BJ (cell line): ENCODE measurements around the gene ANKRD13B. TPM values are rescaled to one million over a fixed set of nuclear protein-coding genes. Genes with fewer than 3 reads are reported as not detected.

ENCODE experiments used
- CTCF ChIA-PET: fragments of 350-600 bp; formaldehyde crosslinking; extraction: SDS; loops from one replicate; lab custom pipeline; 2021; ENCODE audit warnings: antibody characterized with exemption, inconsistent platforms; lab: Yijun Ruan, JAX
- POLR2A ChIA-PET: fragments of 300-600 bp; sonication (Branson Sonifier 250); formaldehyde crosslinking; extraction: SDS; loops from one replicate; lab custom pipeline; 2021; ENCODE audit warnings: antibody characterized with exemption; lab: Charles Lee
- DNase-seq: peaks from one replicate; pipeline ENCODE4 v3.0.0-alpha.2; 2011; ENCODE audit warnings: low read depth
- H3K27me3 ChIP-seq: 2 replicates; pipeline ENCODE4 v1.6.0; 2011; ENCODE audit warnings: low read length; ENCODE audit not compliant: control insufficient read depth, insufficient read depth
- H3K36me3 ChIP-seq: 2 replicates; pipeline ENCODE4 v1.5.1; 2011; ENCODE audit warnings: low read length; ENCODE audit not compliant: control insufficient read depth, insufficient read depth
- H3K4me3 ChIP-seq: 2 replicates; pipeline ENCODE4 v1.5.1; 2011; ENCODE audit warnings: low read depth, mild to moderate bottlenecking, control low read depth, low read length
- polyA plus RNA-seq: library from polyadenylated mRNA; depleted of rRNA; stranded (reverse); fragments of >200 nt; gene quantifications from 2 replicates; pipeline ENCODE4 v1.2.3, GENCODE V29; 2011
- TF ChIP-seq, protein P1 (sequence below): IDR thresholded peaks from 2 replicates; pipeline ENCODE4 v1.5.1; 2011; ENCODE audit warnings: low read depth, mild to moderate bottlenecking, control low read depth, inconsistent platforms, low read length, moderate library complexity; ENCODE audit not compliant: insufficient read depth

Gene ANKRD13B
- polyA plus RNA-seq, 1 experiment, result 3.1 TPM

GRCh38 chr17:29620779-29621500 lies 28.0 kb downstream of the ANKRD13B start:
- no peak for DNase-seq
- CTCF ChIA-PET, result interaction anchor here (0.9 to 1.9 kb wide), 5 partner anchors 12 to 472 kb away, joined by 3 to 9 read pairs (median 5); no protein-coding TSS in a partner anchor
- POLR2A ChIA-PET, result no interaction called here
- Histone ChIP-seq H3K36me3 (no peaks in the 10 kb centered on the region), H3K4me3 (no peak overlapping the region), H3K27me3 (no peaks in the 10 kb centered on the region)
- TF ChIP-seq, protein P1, sequence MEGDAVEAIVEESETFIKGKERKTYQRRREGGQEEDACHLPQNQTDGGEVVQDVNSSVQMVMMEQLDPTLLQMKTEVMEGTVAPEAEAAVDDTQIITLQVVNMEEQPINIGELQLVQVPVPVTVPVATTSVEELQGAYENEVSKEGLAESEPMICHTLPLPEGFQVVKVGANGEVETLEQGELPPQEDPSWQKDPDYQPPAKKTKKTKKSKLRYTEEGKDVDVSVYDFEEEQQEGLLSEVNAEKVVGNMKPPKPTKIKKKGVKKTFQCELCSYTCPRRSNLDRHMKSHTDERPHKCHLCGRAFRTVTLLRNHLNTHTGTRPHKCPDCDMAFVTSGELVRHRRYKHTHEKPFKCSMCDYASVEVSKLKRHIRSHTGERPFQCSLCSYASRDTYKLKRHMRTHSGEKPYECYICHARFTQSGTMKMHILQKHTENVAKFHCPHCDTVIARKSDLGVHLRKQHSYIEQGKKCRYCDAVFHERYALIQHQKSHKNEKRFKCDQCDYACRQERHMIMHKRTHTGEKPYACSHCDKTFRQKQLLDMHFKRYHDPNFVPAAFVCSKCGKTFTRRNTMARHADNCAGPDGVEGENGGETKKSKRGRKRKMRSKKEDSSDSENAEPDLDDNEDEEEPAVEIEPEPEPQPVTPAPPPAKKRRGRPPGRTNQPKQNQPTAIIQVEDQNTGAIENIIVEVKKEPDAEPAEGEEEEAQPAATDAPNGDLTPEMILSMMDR, result no peak

- POLR2A ChIA-PET, result no interaction called here
- peak overlapping the region; percentile 76 for H3K4me3 ChIP-seq
- H3K36me3 ChIP-seq, result no peaks in the 10 kb centered on the region
- DNase-seq, result no peak
- TF ChIP-seq, protein P1, result no peak
- CTCF ChIA-PET, result interaction anchor here (0.9 to 1.7 kb wide), 5 partner anchors 8 to 471 kb away, joined by 3 to 6 read pairs (median 4); no protein-coding TSS in a partner anchor
- H3K27me3 ChIP-seq, result no peaks in the 10 kb centered on the region
These were observed 28.8 kb downstream of the ANKRD13B start for GRCh38 chr17:29621751-29622194.

- TF ChIP-seq, protein P1, result no peak
- no peak for DNase-seq
- Histone ChIP-seq H3K4me3 (peak within 1 kb of the TSS; percentile 76), H3K27me3 (no peaks in the 10 kb centered on the region), H3K36me3 (no peaks in the 10 kb centered on the region)
- ChIA-PET POLR2A (no interaction called here), CTCF (interaction anchor here (0.5 to 1.2 kb wide), 5 partner anchors 9 to 156 kb away, joined by 3 to 4 read pairs (median 4); no protein-coding TSS in a partner anchor)
These were observed 29.7 kb downstream of the ANKRD13B start, which contains the start of gene CORO6 for GRCh38 chr17:29622337-29623282. Gene CORO6 (minus strand): TSS chr17:29622912. CDS start chr17:29621421, 1,491 bp downstream.

GRCh38 chr17:29623283-29623647 lies 30.3 kb downstream of the ANKRD13B start:
- TF ChIP-seq, protein P1, result no peak
- ChIA-PET CTCF (interaction anchor here (0.8 to 1.2 kb wide), 3 partner anchors 17 to 156 kb away, joined by 3 to 4 read pairs (median 4); no protein-coding TSS in a partner anchor), POLR2A (no interaction called here)
- Histone ChIP-seq H3K36me3 (no peaks in the 10 kb centered on the region), H3K27me3 (no peaks in the 10 kb centered on the region), H3K4me3 (no peak overlapping the region)
- DNase-seq, result no peak

GRCh38 chr17:29624586-29624985 lies 31.7 kb downstream of the ANKRD13B start:
- DNase-seq, result no peak
- CTCF ChIA-PET, result interaction anchor here (0.6 to 3.2 kb wide), 6 partner anchors 10 to 396 kb away, joined by 3 to 19 read pairs (median 4); no protein-coding TSS in a partner anchor

More at GRCh38 chr17:29624586-29624985, 31.7 kb downstream of the ANKRD13B start:
- POLR2A ChIA-PET, result no interaction called here
- no peaks in the 10 kb centered on the region for H3K27me3 ChIP-seq
- TF ChIP-seq, protein P1, result no peak
- H3K36me3 ChIP-seq, result no peaks in the 10 kb centered on the region
- H3K4me3 ChIP-seq, result no peak overlapping the region
